Fibroblast of the conjunctiva (primary cell): ENCODE data around the gene CAPN15.
"Not testable (repeated sequence)": the region's sequence is repeated elsewhere in the genome, so short reads cannot be mapped to it uniquely, and the experiment has no call there.

Experiments
- DNase-seq: peaks from one replicate; pipeline ENCODE4 v3.0.0-alpha.2; 2010; ENCODE audit warnings: low read depth

CAPN15 gene

GRCh38 chr16:592518-593306 is 65.2 kb downstream of the CAPN15 start:
- DNase-seq, result no peak

- no peak for DNase-seq
Measured at GRCh38 chr16:593406-593805, 65.9 kb downstream of the CAPN15 start.

GRCh38 chr16:593807-594206 is 66.3 kb downstream of the CAPN15 start:
- no peak for DNase-seq

- no peak for DNase-seq
Measured at GRCh38 chr16:595094-595528, 67.6 kb downstream of the CAPN15 start.

- DNase-seq, result no peak
Measured at GRCh38 chr16:595942-596735, 68.6 kb downstream of the CAPN15 start.

GRCh38 chr16:596736-597060 is 69.2 kb downstream of the CAPN15 start:
- no peak for DNase-seq

- not testable (repeated sequence) for DNase-seq
Measured at GRCh38 chr16:597655-598054, 70.1 kb downstream of the CAPN15 start.

- DNase-seq, result no peak
Measured at GRCh38 chr16:598823-599739, 71.6 kb downstream of the CAPN15 start.

GRCh38 chr16:600781-601180 is 73.3 kb downstream of the CAPN15 start:
- DNase-seq, result no peak

- no peak for DNase-seq
Measured at GRCh38 chr16:603933-604332, 76.4 kb downstream of the CAPN15 start.
